ENCODE results near the gene ZNF444. TPM values are rescaled to one million over a fixed set of nuclear protein-coding genes. Genes with fewer than 3 reads are reported as not detected.

ZNF444 gene
- total RNA-seq = 30.4 to 33.1 TPM (median 31.5 TPM) in 3 replicates
- long read RNA-seq, full-length matches to known transcripts = 46 of 58 reads
- long read RNA-seq, partial matches to known transcripts = 2 of 58 reads
- long read RNA-seq, other reads (novel, unspliced or antisense) = 10 of 58 reads

GRCh38 chr19:56140583-56141416 lies at the start of gene ZNF444:
ZNF444 (plus strand) TSS chr19:56141287; CDS start chr19:56146912, 5,625 bp downstream.
- Mint-ChIP-seq H3K36me3 (ENCODE audit: low read depth) (no peaks in the 10 kb centered on the region), H3K9me3 (ENCODE audit: low read depth) (no peaks in the 10 kb centered on the region), H3K27ac (ENCODE audit: unreplicated experiment) (peak within 1 kb of the TSS; percentile 96), H3K4me1 (ENCODE audit: low read depth) (peaks cover 30% of the 10 kb centered on the region), H3K4me3 (ENCODE audit: unreplicated experiment) (peak within 1 kb of the TSS; percentile 83), H3K27me3 (ENCODE audit: low read depth) (no peaks in the 10 kb centered on the region)
- TF ChIP-seq CTCF (IDR thresholded peaks at IDR 0.05) = no peak
- peak; percentile 100 for DNase-seq (ENCODE audit: low spot score)

DNA sequence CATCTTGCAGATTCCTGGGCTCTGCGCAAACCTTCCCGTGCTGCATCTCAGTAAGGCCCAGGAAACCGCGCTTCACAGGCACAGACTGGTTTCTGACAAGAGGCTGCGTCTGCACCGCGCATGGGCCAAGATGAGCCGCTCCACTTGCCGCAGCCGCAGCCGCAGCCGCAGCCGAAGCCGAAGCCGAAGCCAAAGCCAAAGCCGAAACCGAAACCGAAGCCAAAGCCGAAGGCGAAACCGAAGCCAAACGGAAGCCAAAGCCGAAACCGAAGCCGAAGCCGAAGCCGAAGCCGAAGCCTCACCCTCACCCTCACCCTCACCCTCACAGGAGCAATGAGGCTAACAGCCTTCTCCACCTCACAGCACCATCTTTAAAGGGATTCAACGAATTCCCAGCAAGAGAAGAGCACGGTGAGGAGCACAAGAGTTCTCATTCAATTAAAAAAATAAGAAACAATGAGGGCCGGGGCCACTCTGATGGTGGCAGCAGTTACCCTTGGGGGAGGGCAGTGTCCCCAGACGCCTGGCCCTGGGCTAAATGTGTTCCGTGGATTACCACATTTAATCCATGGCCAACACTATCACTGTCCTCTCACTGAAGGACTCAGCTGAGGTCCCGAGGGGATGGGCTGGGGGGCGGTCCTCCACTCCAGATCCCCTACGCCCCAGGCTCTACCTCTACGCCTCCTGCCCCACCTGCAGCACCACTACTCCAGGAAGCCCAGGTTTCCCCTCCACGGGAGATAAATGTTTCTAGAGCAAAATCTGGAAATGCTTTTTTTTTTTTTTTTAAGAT lies 49.1 kb upstream of the ZNF444 start:
- H3K27me3 Mint-ChIP-seq (ENCODE audit: low read depth) = no peaks in the 10 kb centered on the region
- no peak overlapping the region for H3K4me3 Mint-ChIP-seq (ENCODE audit: unreplicated experiment)
- H3K4me1 Mint-ChIP-seq (ENCODE audit: low read depth) = peaks cover 8% of the 10 kb centered on the region
- DNase-seq (ENCODE audit: low spot score) = no peak
- H3K9me3 Mint-ChIP-seq (ENCODE audit: low read depth) = peaks cover 8% of the 10 kb centered on the region
- no peak overlapping the region for H3K27ac Mint-ChIP-seq (ENCODE audit: unreplicated experiment)
- peaks cover 9% of the 10 kb centered on the region for H3K36me3 Mint-ChIP-seq (ENCODE audit: low read depth)
- TF ChIP-seq CTCF (IDR thresholded peaks at IDR 0.05) = no peak

DNA sequence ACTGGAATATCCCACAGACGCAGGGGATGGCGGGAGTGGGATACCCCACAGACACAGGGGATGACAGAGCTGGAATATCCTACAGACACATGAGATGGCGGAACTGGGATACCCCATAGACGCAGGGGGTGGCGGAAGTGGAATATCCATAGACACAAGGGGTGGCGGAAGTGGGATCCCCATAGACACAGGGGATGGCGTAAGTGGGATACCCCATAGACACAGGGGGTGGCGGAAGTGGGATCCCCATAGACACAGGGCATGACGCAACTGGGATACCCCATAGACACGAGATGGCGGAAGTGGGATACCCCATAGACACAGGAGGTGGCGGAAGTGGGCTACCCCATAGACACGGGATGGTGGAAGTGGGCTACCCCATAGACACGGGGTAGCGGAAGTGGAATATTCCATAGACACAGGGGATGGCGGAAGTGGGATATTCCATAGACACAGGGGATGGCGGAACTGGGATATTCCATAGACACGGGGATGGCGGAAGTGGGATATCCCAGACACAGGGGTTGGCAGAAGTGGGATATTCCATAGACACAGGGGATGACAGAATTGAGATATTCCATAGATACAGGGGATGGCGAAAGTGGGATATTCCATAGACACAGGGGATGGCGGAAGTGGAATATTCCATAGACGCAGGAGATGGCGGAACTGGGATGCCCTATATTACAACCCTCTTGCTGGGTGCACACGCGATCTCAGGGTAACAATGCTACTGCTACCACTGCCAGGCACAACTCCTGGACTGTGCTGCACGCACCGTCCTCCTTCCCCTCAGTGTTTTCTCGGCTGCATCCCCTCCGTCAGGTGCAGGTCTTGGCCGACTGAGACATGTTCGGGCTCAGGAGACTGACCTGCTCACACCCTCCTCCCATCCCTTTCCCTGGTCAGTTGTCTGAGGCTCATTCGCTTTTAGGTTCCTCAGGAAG lies 48.1 kb upstream of the ZNF444 start:
- TF ChIP-seq CTCF (IDR thresholded peaks at IDR 0.05) = no peak
- Mint-ChIP-seq H3K36me3 (ENCODE audit: low read depth) (peaks cover 9% of the 10 kb centered on the region), H3K4me1 (ENCODE audit: low read depth) (peaks cover 8% of the 10 kb centered on the region), H3K4me3 (ENCODE audit: unreplicated experiment) (no peak overlapping the region), H3K27ac (ENCODE audit: unreplicated experiment) (peak overlapping the region; percentile 41), H3K27me3 (ENCODE audit: low read depth) (no peaks in the 10 kb centered on the region), H3K9me3 (ENCODE audit: low read depth) (peaks cover 8% of the 10 kb centered on the region)
- DNase-seq (ENCODE audit: low spot score) = no peak

DNA sequence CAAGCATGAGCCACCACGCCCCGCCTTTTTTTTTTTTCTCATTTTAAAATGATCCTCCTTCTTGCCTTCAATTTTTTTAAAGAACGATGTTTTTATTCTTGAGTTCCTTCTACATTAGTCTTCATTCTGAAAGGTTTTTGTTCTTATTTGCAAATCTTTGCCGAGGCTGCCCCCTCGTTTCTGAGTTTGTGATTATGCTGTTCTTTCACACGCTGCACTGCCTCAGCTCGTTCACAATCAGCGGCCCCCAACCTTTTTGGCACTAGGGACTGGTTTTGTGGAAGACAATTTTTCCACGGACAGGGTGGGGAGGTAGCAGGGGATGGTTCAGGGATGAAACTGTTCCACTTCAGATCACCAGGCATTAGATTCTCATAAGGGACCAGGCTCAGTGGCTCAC lies 46.6 kb upstream of the ZNF444 start:
- TF ChIP-seq CTCF (IDR thresholded peaks at IDR 0.05) = no peak
- H3K9me3 Mint-ChIP-seq (ENCODE audit: low read depth) = peaks cover 8% of the 10 kb centered on the region
- H3K4me1 Mint-ChIP-seq (ENCODE audit: low read depth) = peaks cover 8% of the 10 kb centered on the region
- no peak overlapping the region for H3K4me3 Mint-ChIP-seq (ENCODE audit: unreplicated experiment)
- peaks cover 8% of the 10 kb centered on the region for H3K36me3 Mint-ChIP-seq (ENCODE audit: low read depth)
- no peak overlapping the region for H3K27ac Mint-ChIP-seq (ENCODE audit: unreplicated experiment)
- no peaks in the 10 kb centered on the region for H3K27me3 Mint-ChIP-seq (ENCODE audit: low read depth)
- no peak for DNase-seq (ENCODE audit: low spot score)

Measured in chondrocyte (in vitro differentiated cells).